Measurements from ENCODE around the gene THBD.

THBD gene

GRCh38 chr20:23003077-23003635 lies 46.3 kb downstream of the THBD start:
- TF ChIP-seq ZC3H10 (CRISPR knock-in tag; IDR thresholded peaks at IDR 0.05), result no peak
- TF ChIP-seq, protein P1, sequence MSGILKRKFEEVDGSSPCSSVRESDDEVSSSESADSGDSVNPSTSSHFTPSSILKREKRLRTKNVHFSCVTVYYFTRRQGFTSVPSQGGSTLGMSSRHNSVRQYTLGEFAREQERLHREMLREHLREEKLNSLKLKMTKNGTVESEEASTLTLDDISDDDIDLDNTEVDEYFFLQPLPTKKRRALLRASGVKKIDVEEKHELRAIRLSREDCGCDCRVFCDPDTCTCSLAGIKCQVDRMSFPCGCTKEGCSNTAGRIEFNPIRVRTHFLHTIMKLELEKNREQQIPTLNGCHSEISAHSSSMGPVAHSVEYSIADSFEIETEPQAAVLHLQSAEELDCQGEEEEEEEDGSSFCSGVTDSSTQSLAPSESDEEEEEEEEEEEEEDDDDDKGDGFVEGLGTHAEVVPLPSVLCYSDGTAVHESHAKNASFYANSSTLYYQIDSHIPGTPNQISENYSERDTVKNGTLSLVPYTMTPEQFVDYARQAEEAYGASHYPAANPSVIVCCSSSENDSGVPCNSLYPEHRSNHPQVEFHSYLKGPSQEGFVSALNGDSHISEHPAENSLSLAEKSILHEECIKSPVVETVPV (CRISPR knock-in tag; IDR thresholded peaks at IDR 0.05), result no peak
- TF ChIP-seq TCF4 (CRISPR knock-in tag; IDR thresholded peaks at IDR 0.05; ENCODE audit: borderline replicate concordance), result no peak
- no peak for TF ChIP-seq PPARA (CRISPR knock-in tag; IDR thresholded peaks at IDR 0.05; ENCODE audit: borderline replicate concordance)
- no peak for TF ChIP-seq ISL1 (CRISPR knock-in tag; IDR thresholded peaks at IDR 0.05)
- TF ChIP-seq ZFP3 (CRISPR knock-in tag; IDR thresholded peaks at IDR 0.05), result no peak
- TF ChIP-seq POU6F1 (CRISPR knock-in tag; IDR thresholded peaks at IDR 0.05; ENCODE audit: borderline replicate concordance, low read depth), result no peak
- TF ChIP-seq ZNF70 (CRISPR knock-in tag; IDR thresholded peaks at IDR 0.05), result no peak
- no peak for TF ChIP-seq TOX (CRISPR knock-in tag; IDR thresholded peaks at IDR 0.05; ENCODE audit: borderline replicate concordance)
- TF ChIP-seq ARNTL (CRISPR knock-in tag; IDR thresholded peaks at IDR 0.05; ENCODE audit: borderline replicate concordance, low read depth), result no peak
- TF ChIP-seq ESRRG (CRISPR knock-in tag; IDR thresholded peaks at IDR 0.05), result no peak
- no peak for ATAC-seq

DNA sequence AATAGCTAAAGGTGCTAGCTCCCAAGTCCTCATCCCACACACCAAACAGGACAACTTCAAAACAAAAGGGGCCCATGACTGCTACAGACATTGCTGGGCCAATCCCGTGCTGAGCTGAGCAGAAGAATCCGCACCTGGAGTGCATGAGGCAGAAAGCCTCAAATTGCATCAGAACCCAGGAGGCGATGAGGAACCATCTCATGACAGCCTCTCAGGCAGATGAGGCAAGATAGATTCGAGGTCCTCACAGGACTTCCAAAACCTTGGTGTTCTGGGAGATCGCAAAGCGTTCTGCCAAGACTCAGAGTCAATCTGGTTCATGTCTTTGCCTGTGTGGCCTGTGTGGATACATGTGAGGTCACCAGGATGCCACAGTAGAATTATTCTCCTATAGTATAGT lies 47.2 kb downstream of the THBD start:
- no peak for ATAC-seq
- TF ChIP-seq ZNF8 (CRISPR knock-in tag; IDR thresholded peaks at IDR 0.05) (no peak), CSDC2 (CRISPR knock-in tag; IDR thresholded peaks at IDR 0.05) (no peak), ZC3H10 (CRISPR knock-in tag; IDR thresholded peaks at IDR 0.05) (no peak), POU6F1 (CRISPR knock-in tag; IDR thresholded peaks at IDR 0.05; ENCODE audit: borderline replicate concordance, low read depth) (no peak), ESRRG (CRISPR knock-in tag; IDR thresholded peaks at IDR 0.05) (no peak), ZFP30 (CRISPR knock-in tag; IDR thresholded peaks at IDR 0.05) (no peak), PPARA (CRISPR knock-in tag; IDR thresholded peaks at IDR 0.05; ENCODE audit: borderline replicate concordance) (no peak), OSR1 (CRISPR knock-in tag; IDR thresholded peaks at IDR 0.05) (no peak), GLIS3 (CRISPR knock-in tag; IDR thresholded peaks at IDR 0.05) (no peak), ZFP3 (CRISPR knock-in tag; IDR thresholded peaks at IDR 0.05) (no peak), ZNF565 (CRISPR knock-in tag; conservative IDR thresholded peaks at IDR 0.05; ENCODE audit: low read depth) (no peak)
- TF ChIP-seq, protein P2, sequence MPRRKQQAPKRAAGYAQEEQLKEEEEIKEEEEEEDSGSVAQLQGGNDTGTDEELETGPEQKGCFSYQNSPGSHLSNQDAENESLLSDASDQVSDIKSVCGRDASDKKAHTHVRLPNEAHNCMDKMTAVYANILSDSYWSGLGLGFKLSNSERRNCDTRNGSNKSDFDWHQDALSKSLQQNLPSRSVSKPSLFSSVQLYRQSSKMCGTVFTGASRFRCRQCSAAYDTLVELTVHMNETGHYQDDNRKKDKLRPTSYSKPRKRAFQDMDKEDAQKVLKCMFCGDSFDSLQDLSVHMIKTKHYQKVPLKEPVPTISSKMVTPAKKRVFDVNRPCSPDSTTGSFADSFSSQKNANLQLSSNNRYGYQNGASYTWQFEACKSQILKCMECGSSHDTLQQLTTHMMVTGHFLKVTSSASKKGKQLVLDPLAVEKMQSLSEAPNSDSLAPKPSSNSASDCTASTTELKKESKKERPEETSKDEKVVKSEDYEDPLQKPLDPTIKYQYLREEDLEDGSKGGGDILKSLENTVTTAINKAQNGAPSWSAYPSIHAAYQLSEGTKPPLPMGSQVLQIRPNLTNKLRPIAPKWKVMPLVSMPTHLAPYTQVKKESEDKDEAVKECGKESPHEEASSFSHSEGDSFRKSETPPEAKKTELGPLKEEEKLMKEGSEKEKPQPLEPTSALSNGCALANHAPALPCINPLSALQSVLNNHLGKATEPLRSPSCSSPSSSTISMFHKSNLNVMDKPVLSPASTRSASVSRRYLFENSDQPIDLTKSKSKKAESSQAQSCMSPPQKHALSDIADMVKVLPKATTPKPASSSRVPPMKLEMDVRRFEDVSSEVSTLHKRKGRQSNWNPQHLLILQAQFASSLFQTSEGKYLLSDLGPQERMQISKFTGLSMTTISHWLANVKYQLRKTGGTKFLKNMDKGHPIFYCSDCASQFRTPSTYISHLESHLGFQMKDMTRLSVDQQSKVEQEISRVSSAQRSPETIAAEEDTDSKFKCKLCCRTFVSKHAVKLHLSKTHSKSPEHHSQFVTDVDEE (CRISPR knock-in tag; IDR thresholded peaks at IDR 0.05), result no peak

- ATAC-seq, result no peak
- TF ChIP-seq ZFP3 (CRISPR knock-in tag; IDR thresholded peaks at IDR 0.05), result no peak
- no peak for TF ChIP-seq SNAI2 (CRISPR knock-in tag; IDR thresholded peaks at IDR 0.05)
- TF ChIP-seq ZNF70 (CRISPR knock-in tag; IDR thresholded peaks at IDR 0.05), result no peak
- no peak for TF ChIP-seq ISL1 (CRISPR knock-in tag; IDR thresholded peaks at IDR 0.05)
- TF ChIP-seq OSR1 (CRISPR knock-in tag; IDR thresholded peaks at IDR 0.05), result no peak
- no peak for TF ChIP-seq CSDC2 (CRISPR knock-in tag; IDR thresholded peaks at IDR 0.05)
- TF ChIP-seq, protein P1 (CRISPR knock-in tag; IDR thresholded peaks at IDR 0.05), result no peak
- TF ChIP-seq ZNF565 (CRISPR knock-in tag; conservative IDR thresholded peaks at IDR 0.05; ENCODE audit: low read depth), result no peak
- TF ChIP-seq PPARA (CRISPR knock-in tag; IDR thresholded peaks at IDR 0.05; ENCODE audit: borderline replicate concordance), result no peak
- TF ChIP-seq POU6F1 (CRISPR knock-in tag; IDR thresholded peaks at IDR 0.05; ENCODE audit: borderline replicate concordance, low read depth), result no peak
- TF ChIP-seq GLIS3 (CRISPR knock-in tag; IDR thresholded peaks at IDR 0.05), result no peak
- no peak for TF ChIP-seq ZC3H10 (CRISPR knock-in tag; IDR thresholded peaks at IDR 0.05)
- no peak for TF ChIP-seq ESRRG (CRISPR knock-in tag; IDR thresholded peaks at IDR 0.05)
- no peak for TF ChIP-seq ZFP30 (CRISPR knock-in tag; IDR thresholded peaks at IDR 0.05)
- no peak for TF ChIP-seq ZNF8 (CRISPR knock-in tag; IDR thresholded peaks at IDR 0.05)
- TF ChIP-seq RARB (CRISPR knock-in tag; IDR thresholded peaks at IDR 0.05), result no peak
- TF ChIP-seq, protein P3, sequence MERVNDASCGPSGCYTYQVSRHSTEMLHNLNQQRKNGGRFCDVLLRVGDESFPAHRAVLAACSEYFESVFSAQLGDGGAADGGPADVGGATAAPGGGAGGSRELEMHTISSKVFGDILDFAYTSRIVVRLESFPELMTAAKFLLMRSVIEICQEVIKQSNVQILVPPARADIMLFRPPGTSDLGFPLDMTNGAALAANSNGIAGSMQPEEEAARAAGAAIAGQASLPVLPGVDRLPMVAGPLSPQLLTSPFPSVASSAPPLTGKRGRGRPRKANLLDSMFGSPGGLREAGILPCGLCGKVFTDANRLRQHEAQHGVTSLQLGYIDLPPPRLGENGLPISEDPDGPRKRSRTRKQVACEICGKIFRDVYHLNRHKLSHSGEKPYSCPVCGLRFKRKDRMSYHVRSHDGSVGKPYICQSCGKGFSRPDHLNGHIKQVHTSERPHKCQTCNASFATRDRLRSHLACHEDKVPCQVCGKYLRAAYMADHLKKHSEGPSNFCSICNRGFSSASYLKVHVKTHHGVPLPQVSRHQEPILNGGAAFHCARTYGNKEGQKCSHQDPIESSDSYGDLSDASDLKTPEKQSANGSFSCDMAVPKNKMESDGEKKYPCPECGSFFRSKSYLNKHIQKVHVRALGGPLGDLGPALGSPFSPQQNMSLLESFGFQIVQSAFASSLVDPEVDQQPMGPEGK (CRISPR knock-in tag; IDR thresholded peaks at IDR 0.05; ENCODE audit: borderline replicate concordance), result no peak
- TF ChIP-seq ARNTL (CRISPR knock-in tag; IDR thresholded peaks at IDR 0.05; ENCODE audit: borderline replicate concordance, low read depth), result no peak
- no peak for TF ChIP-seq TOX (CRISPR knock-in tag; IDR thresholded peaks at IDR 0.05; ENCODE audit: borderline replicate concordance)
- no peak for TF ChIP-seq BACH2 (CRISPR knock-in tag; IDR thresholded peaks at IDR 0.05; ENCODE audit: borderline replicate concordance)
These were observed 49.1 kb downstream of the THBD start for GRCh38 chr20:23000232-23000947.

Data from SK-N-SH treated with all-trans-retinoic acid at 6 μM for 48 hours (cell line).